CMK (cell line): ENCODE results near the gene CBX2.
"Not testable (repeated sequence)": the region's sequence is repeated elsewhere in the genome, so short reads cannot be mapped to it uniquely, and the experiment has no call there.

Experiments used
- DNase-seq: peaks from one replicate; pipeline ENCODE4 v3.0.0-alpha.2; 2010; ENCODE audit warnings: low read depth

Gene CBX2

GRCh38 chr17:79742951-79743476, 34.9 kb upstream of the CBX2 start:
- DNase-seq, result no peak

DNA sequence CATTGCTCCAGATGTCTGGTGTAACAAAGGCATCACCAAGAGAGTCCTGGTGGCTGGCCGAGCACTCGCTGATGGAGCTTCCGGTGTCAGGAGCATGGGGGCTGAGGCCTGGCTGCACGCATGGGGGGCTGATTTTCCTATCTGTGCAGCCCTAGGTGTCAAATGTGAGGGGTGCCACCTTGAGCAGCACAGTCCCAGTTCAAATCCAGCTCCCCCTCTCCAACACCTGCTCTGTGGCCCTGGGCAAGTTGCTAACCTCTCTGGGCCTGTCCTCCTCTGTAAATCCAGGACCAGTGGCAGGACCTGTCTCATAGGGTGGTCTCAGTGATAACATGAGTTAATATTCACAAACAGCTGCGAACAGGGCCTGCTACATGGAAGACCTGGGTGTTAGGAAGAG, 34.3 kb upstream of the CBX2 start:
- no peak for DNase-seq

DNA sequence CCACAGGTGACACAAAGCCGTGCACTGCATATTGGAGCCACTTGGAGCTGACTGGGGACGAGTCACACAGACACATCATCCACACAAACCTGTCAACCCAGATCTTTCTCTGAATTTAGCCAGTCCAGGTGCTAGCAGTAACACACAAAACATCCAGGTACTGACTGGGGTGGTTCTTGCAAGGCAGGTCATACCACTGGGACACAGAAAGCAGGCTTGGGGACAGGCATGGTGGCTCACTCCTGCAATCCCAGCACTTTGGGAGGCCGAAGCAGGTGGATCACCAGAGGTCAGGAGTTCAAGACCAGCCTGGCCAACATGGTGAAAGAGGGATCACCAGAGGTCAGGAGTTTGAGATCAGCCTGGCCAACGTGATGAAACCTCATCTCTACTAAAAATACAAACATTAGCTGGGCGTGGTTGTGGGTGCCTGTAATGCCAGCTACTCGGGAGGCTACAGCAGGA, 32.3 kb upstream of the CBX2 start:
- no peak for DNase-seq

DNA sequence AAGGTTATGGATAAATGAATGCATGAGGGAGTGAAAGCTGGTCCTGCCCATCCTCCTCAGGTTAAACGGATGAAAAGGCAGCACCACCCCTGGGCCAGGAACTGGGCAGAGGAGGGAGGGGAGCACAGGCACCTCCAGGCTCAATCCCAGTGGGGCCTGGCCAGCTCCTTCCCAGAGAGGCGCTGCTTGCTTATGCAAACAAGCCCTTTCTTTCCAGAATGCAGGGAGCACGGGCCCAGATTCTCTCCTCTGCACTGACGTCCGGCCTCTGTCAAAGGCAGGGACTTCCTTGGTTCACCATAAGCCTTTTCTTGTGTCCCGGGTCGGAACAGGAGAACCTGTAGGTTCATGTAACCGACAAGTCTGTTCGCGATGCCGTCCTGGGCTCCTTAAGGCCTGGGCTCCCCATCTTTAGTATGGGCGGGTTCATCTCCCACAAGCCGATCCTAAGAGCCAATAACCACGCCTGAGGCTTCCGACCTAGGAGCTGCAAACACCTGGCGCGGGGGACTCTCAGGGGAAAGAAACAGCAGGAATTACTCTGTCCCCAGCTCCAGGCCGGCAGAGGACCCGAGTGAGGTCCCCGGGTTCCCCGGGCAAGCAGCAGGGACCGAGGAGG, 30.9 kb upstream of the CBX2 start:
- no peak for DNase-seq

DNA sequence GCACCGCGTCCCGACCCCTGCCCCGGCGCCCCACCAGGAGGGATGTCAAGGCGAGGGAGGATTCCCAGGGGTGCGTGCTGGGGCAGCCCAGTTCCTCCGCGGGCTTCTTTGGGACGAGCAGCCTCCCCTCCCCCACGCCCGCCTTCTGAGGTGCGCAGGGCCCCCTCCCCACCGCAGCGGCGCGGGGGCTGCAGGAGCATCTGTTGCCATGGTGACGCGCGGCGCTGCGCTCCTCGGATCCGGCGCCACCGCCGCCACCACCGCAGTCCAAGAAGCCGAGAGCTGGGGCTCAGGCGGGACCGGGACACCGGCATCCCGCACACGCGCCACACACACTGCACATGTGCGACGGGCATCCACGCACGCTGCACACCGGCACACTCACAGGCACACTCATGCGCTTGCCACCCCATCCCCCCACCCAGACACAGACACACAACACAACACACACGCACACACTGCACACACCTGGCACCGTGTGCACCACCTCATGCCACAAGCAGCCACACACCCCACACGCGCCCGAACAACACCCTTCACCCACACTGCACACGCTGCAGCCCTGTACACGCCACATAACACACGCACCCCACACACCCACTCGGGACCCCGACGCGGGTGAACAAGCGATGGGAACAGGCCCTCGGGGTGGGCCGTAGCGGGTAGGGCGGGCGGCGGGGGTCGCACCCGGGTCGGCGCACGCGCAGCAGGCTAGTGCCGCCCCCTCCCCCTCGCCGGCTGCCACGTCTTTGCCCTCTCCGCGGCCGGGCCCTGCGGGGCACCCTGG, 30.2 kb upstream of the CBX2 start:
- DNase-seq, result no peak

DNA sequence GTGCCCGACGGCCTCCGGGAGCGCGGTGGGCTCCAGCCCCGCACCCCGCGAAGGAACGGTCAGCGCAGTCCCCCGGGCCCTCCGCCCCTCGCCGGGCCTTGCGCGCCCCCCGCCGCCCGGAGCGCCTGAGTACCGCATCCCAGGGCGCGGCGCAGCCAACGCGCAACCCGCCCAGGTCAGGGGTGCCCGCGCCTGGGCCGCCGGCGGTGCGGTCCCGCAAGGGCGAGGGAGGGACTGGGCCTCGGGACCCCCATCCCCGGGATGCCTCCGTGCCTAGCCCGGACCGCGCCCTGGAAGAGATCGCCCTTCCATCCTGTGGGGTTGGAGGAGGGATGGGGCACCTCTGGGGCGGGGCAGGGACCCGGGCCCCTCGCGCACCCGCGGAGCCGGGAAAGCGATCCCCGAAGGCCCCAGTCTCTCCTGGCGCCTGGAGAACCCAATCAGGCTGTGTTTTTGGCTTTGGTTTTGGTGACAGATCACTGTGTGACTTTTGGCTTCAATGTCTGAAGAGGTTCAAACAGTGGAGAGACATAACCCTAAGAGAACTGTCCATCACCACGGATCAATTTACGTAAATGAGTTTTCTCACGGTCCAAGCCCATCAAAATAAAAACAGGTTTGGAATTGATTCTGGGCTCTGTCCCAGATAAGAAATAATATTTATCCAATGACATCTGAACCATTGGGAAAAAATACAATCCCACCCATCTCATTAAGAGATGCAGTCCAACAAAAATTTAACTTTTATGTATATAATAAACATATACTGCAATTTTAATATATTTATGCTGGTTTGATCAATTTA, 29.5 kb upstream of the CBX2 start:
- no peak for DNase-seq

DNA sequence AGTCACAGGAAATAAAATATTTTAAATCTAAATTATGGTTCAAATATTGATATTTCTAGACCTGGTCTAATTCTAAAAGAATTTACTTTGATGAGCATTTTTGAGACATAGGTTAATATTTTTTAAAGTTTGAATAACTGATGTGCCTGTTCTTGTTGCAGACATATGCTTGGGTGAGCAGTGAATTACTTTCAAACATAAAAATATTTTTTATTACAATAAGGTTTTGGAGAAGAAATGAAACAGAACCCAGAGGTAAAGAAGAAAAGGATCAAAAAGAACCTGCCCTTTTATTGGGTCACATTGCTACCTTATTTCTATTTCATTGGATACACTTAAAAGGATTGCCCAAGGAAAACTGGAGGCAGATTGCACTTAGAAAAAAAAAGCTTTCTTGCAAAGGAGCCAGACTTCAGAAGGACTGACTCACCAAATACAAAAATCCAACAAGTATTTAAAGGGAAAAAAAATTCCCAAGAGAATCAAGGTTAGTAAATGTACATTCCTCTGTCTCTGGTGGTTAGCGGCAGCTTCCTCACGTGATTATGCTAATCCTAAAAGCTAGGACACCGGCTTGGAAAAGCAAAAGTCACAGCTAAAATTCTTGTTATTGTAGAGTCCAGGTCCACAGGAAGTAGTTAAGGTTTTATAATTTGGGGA, 28.7 kb upstream of the CBX2 start:
- DNase-seq, result no peak

DNA sequence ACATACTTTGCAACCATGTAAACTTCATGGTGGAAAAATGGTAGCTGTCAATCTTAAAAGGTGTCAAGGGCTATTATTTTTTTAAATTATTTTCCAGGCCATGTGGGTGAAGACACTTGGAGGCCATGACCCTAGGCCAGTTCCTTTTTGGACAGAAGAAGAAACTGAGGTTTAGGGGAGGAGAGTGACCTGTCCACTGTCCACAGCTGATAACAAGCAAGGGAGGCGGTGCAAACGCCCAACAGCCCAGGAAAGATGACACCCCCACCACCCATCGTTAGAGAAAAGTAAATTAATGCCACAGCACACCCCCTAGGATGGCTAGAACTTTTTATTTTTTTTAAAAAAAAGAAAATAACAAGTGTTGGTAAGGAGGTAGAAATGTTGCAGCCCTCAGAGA, 28.0 kb upstream of the CBX2 start:
- DNase-seq, result no peak

DNA sequence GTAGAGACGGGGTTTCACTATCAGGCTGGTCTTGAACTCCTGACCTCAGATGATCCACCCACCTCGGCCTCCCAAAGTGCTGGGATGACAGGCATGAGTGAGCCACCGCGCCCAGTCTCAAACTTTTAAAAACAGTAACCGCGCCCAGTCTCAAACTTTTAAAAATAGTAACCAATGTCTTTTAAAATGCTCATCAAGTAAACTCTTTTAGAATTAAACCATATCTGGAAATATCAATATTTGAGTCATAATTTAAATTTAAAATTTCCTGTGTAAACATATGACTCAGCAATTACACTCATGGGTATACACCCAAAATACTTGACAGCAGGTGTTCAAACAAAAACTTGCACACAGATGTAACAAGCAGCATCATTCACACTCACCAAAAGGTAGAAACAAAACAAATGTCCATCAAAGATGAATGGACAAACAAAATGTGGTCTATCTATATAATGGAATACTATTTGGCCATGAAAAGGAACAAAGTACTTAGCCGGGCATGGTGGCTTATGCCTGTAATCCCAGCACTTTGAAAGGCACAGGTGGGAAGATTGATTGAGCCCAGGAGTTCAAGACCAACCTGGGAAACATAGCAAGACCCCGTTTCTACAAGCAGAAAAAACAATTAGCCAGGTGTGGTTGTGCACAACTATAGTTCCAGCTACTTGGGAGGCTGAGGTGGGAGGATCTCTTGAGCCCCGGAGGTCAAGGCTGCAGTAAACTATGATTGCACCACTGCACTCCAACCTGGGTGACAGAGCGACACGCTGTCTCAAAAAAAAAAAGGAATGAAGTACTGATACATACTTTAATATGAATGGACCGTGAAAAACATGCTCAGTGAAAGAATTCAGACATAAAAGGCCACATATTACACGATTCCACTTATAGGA, 27.1 kb upstream of the CBX2 start:
- no peak for DNase-seq

DNA sequence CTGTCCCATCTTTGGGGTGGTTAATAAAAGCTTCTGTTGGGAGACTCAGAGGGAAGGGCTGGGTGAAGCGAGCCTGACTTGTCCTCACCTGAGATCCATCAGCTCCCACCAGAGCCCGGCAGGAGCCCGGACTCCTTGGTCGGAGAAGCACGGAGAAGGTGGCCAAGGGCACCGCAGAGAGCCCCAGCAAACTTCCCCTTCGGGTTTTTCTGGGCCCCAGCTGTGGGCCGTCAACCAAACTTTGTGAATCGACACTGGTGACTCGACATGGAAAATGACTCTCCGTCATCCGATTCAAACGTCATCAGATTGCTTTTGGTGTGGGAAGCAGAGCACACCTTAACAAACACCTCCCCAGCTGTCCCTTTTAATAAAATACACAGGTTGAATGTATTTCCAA, 25.8 kb upstream of the CBX2 start:
- no peak for DNase-seq

DNA sequence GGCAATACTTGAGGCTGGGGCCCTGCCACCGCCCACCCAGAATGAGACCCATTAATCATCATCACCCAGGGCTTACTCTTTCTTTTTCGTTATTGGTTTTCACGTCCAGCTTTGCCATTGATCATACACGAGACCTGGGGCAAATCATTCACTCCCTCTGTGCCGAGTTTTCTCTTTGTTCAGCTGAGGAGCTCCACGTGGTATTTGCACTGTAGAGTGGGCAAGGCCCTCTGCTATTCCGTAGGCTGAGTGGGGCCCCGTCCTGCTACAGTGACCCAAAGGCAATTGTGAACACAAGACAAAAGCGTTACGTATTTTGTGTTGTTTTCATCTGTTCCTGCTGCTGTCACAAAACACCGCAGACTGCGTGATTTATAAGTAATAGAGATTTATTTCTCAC, 23.6 kb upstream of the CBX2 start:
- DNase-seq, result no peak

- DNase-seq, result not testable (repeated sequence)
Measured at GRCh38 chr17:79754903-79755302, 23.0 kb upstream of the CBX2 start.

GRCh38 chr17:79755591-79755990, 22.4 kb upstream of the CBX2 start:
- DNase-seq, result no peak

DNA sequence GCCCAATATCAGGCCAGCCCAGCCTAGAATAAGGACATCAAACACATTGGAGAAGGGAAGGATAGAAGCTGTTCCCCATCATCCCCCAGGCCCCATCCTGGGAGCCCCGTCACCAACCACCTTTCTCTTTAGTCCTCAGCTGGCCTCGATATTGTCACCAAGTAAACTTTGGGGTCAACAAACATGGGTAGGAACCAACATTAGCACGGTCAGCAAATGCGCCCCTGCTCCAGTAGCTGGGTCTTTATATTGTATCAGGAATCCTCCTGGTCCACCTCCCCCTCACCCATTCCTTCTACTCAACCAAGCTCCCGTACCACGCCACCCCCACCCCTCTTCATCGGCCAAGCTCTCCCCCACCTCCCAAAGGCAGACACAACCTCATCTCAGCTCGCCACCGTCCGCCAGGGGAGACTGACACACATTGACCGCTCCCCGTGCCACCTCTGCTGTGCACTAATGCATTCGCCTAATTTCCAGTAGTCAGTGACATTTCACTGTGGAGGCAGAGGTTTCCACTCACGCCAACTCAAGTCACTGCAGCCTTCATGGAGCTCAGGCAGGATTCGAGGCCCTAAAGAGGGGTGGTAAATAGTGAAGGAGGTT, 20.7 kb upstream of the CBX2 start:
- no peak for DNase-seq

DNA sequence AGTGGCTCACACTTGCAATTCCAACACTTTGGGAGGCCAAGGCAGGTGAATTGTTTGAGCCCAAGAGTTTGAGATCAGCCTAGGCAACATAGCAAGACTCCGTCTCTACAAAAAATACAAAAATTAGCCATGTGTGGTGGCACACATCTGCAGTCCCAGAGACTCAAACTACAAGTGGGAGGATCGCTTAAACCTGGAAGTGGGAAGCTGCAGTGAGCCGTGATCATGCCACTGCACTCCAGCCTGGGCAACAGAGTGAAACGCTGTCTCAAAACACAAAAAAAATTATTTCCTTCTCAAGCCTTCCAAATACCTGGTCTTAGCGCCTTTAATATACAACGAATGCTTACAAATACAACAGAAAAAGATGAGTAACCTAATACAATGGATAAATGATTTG, 19.7 kb upstream of the CBX2 start:
- no peak for DNase-seq

DNA sequence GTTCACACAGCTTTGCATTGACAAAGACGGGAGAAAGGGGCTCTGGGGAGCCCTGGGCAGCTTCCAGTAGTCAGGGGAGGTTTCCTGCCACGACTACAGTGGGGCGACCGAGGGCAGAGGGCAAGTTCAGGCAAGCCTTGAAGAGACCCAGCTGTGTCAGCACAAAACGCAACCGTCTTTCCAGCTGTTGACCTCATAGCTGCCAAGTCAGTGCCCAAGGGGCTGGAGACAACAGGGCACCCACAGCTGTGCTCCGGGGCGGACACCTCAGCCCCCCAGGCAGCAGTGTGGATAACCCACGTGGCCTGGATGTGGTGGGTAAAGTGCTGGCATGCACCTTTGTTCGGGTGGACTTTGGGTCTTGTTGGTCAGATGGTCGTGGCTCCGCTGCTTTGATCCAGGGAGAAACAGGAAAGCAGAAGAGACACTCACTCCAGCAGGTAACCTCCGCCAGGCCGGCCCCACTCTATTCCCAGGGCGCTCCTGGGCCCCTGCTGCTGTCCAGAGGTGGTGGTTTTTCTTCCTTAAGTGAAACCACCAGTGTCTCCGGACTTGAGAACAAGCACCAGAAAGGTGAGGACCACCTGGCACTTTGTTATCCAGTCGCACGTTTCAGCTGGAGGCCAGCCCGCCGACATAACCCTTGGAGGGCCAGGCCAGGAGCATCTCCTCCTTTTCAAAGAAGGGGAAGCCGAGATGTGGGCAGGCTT, 17.6 kb upstream of the CBX2 start:
- DNase-seq, result no peak

GRCh38 chr17:79761894-79762589, 15.9 kb upstream of the CBX2 start:
- DNase-seq, result no peak

DNA sequence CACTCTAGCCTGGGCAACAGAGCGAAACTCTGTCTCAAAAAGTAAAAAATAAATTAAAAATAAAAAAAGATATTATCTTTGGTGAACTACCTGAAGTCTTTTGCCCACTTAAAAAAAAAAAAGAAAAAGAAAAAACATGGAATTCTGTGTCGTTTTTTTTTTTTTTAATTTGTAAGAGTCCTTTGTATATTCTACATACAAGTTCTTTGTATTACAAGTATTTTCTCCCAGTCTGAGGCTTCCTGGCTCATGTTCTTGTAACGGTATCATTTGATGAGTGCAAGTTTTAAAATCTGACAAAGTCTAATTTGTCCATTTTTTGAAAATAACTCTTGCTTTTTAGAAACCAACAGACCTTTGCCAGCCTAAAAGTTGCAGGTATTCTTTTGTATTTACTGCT, 12.2 kb upstream of the CBX2 start:
- no peak for DNase-seq
